ENCODE results near the gene SMIM22.
A peak's percentile ranks its signal among the peaks of the same experiment; 100 is the strongest.

Gene SMIM22

DNA sequence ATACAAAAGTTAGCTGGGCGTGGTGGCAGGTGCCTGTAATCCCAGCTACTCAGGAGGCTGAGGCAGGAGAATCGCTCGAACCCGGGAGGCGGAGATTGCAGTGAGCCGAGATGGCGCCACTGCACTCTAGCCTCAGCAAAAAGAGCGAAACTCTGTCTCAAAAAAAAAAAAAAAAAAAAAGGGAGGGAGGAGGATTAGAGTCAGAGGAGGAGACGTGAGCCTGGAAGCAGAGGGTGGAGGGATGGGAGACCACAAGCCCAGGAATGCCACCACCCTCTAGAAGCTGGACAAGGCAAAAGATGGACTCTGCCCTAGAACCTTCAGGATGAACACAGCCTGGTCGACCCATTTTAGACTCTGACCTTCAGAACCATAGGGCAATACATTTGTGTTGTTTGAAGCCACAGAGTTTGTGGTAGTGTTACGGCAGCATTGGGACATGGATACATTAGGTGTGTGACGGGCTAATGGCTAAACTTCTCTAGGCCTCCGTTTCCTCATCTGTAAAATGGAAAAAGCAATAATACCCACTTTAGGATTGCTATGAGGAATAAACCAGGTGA, 2.1 kb upstream of the SMIM22 start:
- DNase-seq: no peak

GRCh38 chr16:4795828-4796572, 831 bp downstream of the SMIM22 start:
- DNase-seq: no peak

GRCh38 chr16:4796982-4797804, 2.0 kb downstream of the SMIM22 start:
- no peak for DNase-seq

- no peak for DNase-seq
These were observed 2.7 kb downstream of the SMIM22 start for GRCh38 chr16:4797805-4798252.

GRCh38 chr16:4798456-4798855, 3.3 kb downstream of the SMIM22 start:
- DNase-seq: no peak

GRCh38 chr16:4799171-4799855, 4.1 kb downstream of the SMIM22 start:
- DNase-seq: no peak

DNA sequence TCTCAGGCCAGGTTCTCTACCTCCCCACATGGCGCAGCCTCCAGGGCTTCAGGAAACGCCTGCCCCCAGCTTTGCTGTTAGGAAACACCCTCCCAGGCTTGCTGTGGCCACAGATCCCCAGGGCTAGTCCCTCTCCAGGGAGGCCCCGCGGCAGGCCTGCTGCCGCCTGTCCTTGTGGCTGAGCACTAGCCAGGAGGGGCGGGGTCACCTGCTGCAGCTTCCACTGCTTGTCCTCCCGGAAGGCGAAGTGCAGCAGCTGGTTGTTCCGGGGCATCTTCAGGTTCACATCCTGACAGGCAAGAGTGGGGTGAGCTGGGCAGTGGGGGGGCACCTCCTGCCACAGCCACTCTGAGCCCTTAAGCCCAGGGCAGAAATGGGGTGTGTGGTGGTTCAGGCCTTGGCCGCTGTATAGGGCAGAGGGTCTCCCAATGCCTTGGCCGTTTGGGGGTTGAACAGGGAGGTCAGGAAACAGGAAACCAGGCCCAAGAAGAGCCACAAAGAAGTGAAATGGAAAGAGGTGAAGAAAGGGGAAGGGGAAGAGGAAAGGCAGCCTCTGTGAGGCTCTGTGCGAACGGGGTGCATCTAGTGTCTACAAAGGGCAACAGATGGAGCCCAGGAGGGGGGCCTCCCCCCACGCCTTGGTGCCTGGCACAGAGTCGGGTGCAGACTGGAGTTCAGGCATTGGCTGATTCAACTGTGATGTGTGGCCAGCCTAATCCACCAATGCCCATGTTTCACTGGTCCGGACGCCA, 5.3 kb downstream of the SMIM22 start:
- no peak for DNase-seq

- no peak for DNase-seq
These were observed 6.1 kb downstream of the SMIM22 start for GRCh38 chr16:4801051-4801961.

GRCh38 chr16:4801962-4802658, 6.9 kb downstream of the SMIM22 start, which contains the start of gene ROGDI:
Gene ROGDI (minus strand): TSS chr16:4802633. CDS start chr16:4802571, 62 bp downstream.
- DNase-seq: peak; percentile 87

DNA sequence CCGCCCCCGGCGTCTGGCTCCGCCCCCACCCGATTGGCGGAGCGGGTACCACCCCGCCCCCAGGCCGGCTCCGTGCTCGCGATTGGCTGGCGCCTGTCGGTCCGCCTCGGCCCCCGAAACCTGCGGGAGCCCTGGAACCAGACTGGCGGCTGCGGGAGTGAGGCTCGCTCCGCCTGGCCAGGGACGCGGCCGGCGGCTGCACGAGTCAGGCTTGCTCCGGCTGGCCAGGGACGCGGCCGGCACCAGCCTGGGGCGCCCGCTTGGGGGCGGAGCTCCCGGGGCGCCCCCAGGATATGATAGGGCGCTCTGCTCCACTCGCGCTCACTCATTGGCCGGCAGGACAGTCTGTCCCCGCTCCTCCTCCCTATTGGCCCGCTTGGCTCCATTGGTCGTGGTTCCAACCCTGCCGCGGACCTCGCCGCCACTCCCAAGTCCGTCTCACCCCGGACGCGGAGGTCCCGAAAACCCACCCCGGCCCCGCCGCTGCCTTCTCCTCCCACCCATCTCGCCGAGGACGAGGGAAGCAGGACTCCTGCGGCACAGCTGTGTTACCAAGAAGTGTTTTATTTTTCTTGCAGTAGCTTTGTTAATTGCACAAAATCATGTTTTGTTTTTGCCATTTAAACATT, 7.6 kb downstream of the SMIM22 start:
- peak; percentile 99 for DNase-seq

DNA sequence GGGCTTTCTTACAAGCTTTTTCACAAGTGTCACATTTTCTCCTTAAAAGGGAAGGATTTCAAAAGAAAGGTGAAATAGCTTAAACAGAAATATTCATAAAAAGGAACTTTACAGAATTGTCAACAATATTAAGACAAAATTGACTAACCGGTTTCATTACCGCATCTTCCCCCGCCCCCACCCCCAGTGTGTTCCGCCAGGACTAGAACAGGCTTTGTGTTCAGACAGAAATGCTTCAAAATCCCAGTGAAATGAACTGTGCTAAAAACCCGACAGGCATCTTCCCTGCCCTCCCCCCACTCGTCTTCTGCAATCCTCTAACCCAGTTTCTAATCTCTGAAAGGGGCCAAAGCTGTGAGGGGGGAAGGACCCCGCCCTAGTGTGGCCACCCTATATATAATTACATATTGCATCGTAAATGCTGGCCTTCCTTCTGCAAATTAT, 8.3 kb downstream of the SMIM22 start:
- DNase-seq: no peak

DNA sequence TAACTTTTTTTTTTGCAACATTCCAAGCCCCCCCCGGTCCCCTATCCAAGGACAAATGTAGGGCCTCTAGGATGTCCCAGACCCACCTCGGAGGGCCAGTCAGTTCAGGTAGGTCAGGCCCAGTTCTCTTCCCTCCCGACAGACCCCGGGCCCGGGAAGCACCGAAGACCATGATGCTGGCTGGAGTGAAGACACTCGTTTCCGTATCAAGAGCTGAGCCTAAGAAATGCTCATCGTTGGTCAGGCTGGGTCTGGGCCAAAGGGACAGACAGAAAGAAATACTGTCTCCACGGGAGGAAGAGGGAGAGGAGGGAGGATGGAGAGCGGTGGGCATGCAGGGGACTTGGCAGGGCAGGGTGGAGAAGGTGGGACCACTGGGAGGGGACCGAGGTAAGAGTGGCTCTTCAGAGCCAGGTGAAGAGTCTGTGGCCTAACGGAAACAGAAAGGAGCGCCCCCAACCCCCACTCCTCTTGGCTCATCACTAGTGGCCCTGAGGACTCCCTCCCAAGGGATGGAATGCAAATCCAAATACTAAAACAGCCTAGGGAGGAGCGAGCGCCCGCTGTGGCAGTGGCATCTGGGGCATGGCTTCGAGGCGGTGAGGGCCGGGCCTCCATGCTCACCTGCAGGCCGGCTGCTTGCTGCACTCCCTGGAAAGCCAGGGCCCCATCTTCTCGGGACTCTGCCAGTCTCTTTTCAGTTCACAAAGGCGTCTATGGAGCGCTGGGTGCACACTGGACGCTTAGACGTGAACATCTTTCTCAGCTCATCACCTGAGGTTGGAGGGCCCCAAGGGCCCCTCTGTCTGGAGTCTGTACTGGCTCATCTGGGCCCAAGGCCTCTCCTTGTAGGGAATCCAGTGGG, 9.0 kb downstream of the SMIM22 start:
- DNase-seq: no peak

- DNase-seq: no peak
These were observed 10.1 kb downstream of the SMIM22 start for GRCh38 chr16:4805231-4805630.

- no peak for DNase-seq
These were observed 11.1 kb downstream of the SMIM22 start for GRCh38 chr16:4806280-4806679.

- no peak for DNase-seq
These were observed 16.1 kb downstream of the SMIM22 start for GRCh38 chr16:4811242-4811641.

DNA sequence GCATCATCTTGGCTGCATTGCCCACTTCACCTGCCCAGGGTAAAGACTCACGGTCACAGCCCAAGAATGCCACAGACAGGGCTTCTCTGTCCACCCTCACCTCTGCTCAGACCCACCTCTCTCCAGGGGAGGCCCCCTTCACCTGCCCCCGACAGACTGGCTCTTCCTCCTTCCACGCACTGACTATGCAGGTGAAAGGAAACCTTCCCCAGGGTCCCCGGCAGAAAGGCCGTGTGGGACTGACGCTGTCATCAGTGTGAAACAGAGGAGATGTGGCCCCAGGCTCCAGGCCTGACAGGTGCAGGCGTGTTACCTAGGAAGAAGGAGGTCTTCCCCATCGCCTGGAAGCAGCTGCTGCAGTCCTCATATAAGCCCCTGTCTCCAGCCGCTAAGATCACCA, 16.6 kb downstream of the SMIM22 start:
- no peak for DNase-seq

DNA sequence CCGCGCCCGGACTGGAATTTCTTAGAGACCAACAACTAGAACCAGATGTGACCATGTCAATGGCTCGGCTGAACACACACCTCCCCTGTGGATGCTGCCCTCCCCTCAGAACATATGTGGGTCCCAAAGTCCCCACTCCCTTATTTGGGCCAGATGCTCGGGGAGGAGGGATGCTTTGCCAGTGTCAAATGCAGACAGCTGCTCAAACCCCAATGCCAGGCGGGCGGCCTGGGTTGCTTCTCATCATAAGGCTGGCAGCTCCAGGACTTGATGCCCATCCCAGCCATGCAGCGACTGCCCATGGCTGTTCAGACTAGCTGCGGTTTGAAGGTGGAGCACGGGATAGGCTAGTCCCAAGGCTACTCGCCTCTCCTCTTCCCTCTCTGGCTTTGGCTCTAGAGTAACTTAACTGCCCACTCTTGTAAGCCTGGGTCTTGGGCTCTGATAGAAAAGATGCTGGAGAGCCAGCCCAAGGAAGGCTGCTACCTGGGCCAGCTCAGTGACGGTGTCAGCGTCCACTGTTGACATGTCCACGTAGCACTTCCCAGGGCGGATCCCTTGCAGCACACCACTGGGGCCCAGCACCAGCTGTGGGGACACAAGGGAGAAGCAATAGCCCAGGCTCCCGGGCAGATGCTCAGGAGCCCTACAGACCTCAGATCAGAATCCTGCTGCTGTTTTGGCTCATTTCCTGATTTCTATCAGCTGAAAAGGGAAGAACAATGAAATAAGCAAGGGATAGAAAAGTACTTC, 18.3 kb downstream of the SMIM22 start:
- no peak for DNase-seq

DNA sequence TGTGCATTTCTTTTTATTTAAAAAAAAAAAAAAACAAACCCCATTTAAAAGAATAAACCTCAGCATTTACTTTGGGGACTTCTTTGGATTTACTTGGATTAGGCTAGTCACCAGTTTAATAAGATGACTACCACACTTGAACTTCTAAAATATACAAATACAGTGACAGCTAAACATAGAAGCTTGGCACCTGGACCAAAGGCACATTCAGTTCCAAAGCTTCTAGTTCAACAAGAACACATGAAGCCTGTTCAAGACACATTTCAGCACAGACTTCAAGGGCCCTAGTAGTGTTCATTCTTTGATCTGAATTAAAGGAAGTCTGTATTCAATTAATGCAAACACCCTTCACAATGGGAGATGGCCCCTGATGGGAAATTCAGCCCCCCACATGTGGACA, 18.9 kb downstream of the SMIM22 start:
- no peak for DNase-seq

Data from right kidney (tissue), 1 donor.